ENCODE data around the gene PTPRU.

Gene PTPRU

GRCh38 chr1:29235955-29236711, at the start of gene PTPRU:
PTPRU (plus strand) TSS chr1:29236522; CDS start chr1:29236645, 123 bp downstream.
- DNase-seq (ENCODE audit: low read depth): peak; percentile 74
- peak within 1 kb of the TSS; percentile 28 for H3K4me3 ChIP-seq (ENCODE audit: low read depth, low read length)
- TF ChIP-seq MYC (IDR thresholded peaks at IDR 0.05; ENCODE audit: low read depth, low read length): no peak
- no peak for TF ChIP-seq POLR2A (IDR thresholded peaks at IDR 0.05; ENCODE audit: extremely low read depth, insufficient read length)
- TF ChIP-seq MAX (IDR thresholded peaks at IDR 0.05; ENCODE audit: low read depth, low read length): no peak
- TF ChIP-seq CTCF (IDR thresholded peaks at IDR 0.05; ENCODE audit: low read depth, low read length): peak; percentile 34

GRCh38 chr1:29186707-29187106, 49.6 kb upstream of the PTPRU start:
- TF ChIP-seq CTCF (IDR thresholded peaks at IDR 0.05; ENCODE audit: low read depth, low read length) (no peak), MYC (IDR thresholded peaks at IDR 0.05; ENCODE audit: low read depth, low read length) (no peak)
- no peak overlapping the region for H3K4me3 ChIP-seq (ENCODE audit: low read depth, low read length)
- DNase-seq (ENCODE audit: low read depth): no peak

GRCh38 chr1:29190718-29191117, 45.6 kb upstream of the PTPRU start:
- no peak overlapping the region for H3K4me3 ChIP-seq (ENCODE audit: low read depth, low read length)
- no peak for DNase-seq (ENCODE audit: low read depth)
- TF ChIP-seq MYC (IDR thresholded peaks at IDR 0.05; ENCODE audit: low read depth, low read length): no peak
- no peak for TF ChIP-seq POLR2A (IDR thresholded peaks at IDR 0.05; ENCODE audit: extremely low read depth, insufficient read length)

- TF ChIP-seq POLR2A (IDR thresholded peaks at IDR 0.05; ENCODE audit: extremely low read depth, insufficient read length): no peak
- no peak for TF ChIP-seq MAX (IDR thresholded peaks at IDR 0.05; ENCODE audit: low read depth, low read length)
- DNase-seq (ENCODE audit: low read depth): no peak
- no peak overlapping the region for H3K4me3 ChIP-seq (ENCODE audit: low read depth, low read length)
Measured at GRCh38 chr1:29193879-29194455, 42.4 kb upstream of the PTPRU start.

GRCh38 chr1:29195881-29196291, 40.4 kb upstream of the PTPRU start:
- no peak for TF ChIP-seq MYC (IDR thresholded peaks at IDR 0.05; ENCODE audit: low read depth, low read length)
- TF ChIP-seq CTCF (IDR thresholded peaks at IDR 0.05; ENCODE audit: low read depth, low read length): no peak
- TF ChIP-seq POLR2A (IDR thresholded peaks at IDR 0.05; ENCODE audit: extremely low read depth, insufficient read length): no peak
- TF ChIP-seq MAX (IDR thresholded peaks at IDR 0.05; ENCODE audit: low read depth, low read length): no peak
- H3K4me3 ChIP-seq (ENCODE audit: low read depth, low read length): no peak overlapping the region
- DNase-seq (ENCODE audit: low read depth): no peak

- no peak for TF ChIP-seq MAX (IDR thresholded peaks at IDR 0.05; ENCODE audit: low read depth, low read length)
- TF ChIP-seq MYC (IDR thresholded peaks at IDR 0.05; ENCODE audit: low read depth, low read length): no peak
- TF ChIP-seq POLR2A (IDR thresholded peaks at IDR 0.05; ENCODE audit: extremely low read depth, insufficient read length): no peak
- no peak for TF ChIP-seq CTCF (IDR thresholded peaks at IDR 0.05; ENCODE audit: low read depth, low read length)
- DNase-seq (ENCODE audit: low read depth): no peak
- H3K4me3 ChIP-seq (ENCODE audit: low read depth, low read length): no peak overlapping the region
Measured at GRCh38 chr1:29196863-29197589, 39.3 kb upstream of the PTPRU start.
